HG02970 (cell line): ENCODE results near the gene SV2C.

Experiments used
- ATAC-seq: cut with Tn5 transposase; IDR thresholded peaks from one replicate; pipeline ENCODE4 v1.9.1; 2021; ENCODE audit warnings: mild to moderate bottlenecking, moderate library complexity, moderate number of reproducible peaks; ENCODE audit not compliant: unreplicated experiment, low FRiP score

SV2C gene

DNA sequence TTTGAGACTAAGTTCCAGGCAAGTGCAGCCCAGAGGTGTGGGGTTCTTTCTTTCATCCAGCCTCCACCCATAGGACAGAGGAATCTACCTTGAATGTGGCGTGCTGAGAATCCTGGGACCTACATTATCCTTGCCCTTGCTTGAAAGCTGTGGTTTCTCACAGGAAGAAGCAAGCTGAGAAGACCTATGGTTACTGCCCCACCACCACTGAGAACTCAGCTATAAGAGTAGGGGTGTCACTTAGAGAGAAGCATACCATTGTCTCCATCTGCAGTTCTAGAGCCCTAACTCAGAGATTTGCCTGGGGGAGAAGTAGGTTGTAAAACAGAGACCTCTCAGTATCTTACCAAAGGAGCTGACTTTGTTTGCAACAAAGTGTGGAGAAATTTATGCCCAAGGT lies 72.4 kb downstream of the SV2C start:
- no peak for ATAC-seq

DNA sequence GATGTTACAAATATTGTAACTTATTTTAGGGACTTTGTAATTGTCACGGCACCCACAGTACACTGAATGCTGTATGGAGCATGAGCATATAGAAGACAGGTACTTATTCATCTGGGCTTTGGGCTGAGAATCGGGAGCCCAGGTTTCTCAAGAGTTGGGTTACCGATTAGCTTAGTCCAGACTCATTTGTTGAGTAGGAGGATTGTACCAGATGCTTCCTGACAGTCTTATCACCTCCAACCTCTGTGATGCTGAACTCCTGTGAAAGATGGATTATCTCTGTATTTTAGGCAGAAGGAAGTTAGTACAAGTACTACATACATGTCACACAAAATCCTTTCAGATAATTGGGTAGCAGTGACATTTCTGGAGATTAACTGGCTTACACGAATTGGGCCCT lies 79.2 kb downstream of the SV2C start:
- no peak for ATAC-seq

DNA sequence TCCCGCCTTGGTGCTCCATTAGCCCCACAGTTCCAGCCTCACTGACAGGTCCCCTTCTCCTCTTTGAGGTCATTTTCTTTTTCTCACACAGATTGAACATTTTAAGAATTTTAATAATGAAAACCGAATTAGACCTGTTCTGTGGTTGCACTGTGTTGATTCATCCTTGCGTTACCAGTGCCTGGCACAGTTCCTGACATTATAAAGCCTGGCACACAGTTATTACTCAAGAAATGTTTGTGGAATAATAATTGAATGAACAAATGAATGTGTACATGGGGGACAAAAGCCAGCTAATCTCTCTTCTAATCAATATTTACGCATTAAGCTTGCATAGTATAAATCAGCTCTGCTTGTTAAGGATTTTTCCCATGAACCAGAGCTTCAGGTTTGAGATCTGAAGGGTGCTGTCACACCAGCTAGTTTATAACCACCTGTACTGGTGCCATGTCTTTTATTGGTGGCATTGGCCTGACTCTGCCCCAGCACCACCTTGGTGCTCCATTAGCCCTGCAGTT lies 80.0 kb downstream of the SV2C start:
- ATAC-seq: no peak

DNA sequence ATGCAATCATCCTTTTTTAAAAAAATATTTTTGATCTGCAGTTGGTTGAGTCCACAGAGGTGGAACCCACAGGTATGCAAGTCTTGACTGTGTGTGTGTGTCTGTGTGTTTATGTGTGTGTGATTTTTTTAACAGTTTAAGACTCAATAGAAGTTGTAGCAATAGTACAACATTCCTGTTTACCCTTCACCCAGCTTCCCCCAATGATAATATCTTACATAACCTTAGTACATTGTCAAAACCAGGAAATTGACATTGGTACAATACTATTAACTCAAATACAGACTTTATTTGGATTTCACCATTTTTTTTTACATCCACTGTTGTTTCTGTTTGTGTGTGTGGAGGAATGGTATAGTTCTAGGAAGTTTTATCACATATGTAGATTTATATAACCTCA lies 81.8 kb downstream of the SV2C start:
- ATAC-seq: no peak

DNA sequence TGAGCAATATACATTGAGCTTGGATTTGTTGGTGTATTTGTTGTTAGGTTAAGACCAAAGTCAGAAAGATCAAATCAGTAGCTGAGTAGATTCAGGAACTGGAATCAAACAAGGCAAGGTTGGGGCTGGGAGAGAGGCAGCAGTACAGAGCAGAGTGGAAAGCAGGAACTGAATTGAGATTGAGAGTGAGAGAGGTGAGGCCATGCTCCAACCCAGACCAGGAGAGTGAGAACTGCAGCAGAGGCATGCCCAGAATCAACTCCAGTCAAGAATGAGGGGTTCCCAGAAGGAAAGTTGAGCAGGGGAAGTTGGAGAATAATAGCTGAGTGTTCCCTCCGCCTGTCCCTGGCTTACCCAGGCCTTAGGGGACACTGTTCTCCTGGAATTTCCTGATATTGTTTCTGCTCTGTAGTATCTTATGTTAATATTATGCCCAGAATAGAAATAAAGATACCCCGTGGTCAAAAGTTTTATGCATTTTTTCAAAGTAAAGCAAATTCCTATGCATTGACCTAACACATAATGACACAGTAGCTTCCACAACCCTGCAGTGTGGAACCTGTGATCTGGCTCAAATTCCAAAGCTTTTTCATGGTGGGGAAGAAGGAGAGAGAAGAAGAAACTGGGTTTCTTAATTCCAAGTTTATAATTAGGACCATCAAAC lies 82.7 kb downstream of the SV2C start:
- ATAC-seq: no peak

DNA sequence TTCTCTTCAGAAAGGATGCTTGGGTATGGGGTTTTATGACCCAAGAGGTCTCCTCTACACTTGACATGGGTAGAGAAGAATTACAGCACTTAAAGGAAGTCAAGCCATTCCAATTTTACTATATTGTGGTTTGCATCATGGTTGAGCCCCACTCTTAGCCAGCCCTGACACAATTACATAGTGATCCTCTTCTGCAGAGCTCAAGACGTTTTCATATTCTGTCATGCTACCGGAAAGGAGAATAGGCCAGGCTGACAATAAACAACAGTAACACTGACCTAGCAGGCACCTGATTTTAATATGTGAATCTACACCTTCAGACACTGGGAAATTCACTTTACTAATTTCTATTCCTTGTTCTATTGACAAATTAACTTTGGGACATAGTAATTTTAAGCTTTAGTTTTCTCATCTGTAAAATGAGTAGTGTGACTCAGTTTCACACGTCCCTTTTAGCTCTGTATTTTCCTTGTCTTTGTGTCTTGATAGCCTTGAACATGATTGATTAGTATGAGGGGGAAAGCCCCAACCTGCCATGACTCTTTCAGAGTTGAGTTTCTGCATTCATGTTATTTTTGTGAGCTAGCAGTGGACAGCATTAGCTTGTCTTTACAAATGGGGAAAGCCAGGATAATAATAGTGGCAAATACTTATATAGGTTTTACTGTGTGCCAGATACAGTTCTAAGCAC lies 83.8 kb downstream of the SV2C start:
- ATAC-seq: no peak

DNA sequence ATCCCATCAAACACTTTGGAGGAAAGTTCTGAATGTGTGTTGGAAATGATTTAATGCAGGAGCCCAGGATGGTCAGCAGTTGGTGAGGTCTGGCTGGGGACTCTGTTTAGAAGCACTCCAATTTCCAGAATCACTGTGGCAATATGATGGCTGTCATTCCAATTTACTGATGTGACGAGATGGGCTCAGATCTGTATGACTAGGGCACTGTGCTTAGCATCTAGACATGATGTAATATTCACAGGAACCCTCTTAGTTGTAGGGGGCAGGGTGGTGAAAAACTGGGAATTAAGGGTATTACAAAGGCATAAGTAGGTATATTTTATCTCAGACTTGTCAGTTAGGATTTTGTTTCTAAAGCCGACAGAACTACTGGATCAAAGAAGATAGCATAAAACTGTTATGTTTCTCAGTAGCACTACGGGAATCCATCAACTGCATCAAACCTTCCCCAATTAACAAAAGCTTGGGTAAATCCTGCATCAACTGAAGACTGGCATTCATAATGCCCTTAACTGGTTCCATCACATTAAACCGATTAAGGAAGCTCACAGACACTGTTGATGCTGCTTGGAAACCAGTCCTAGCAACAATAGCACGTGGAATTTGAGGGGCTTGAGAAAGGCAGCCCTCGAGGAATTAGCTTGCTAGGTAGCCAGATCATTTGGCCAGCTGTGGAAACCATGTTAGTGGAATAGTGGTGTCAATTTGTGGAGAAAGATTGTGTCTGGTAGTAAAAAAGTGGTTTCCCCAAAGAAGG lies 86.1 kb downstream of the SV2C start:
- no peak for ATAC-seq

DNA sequence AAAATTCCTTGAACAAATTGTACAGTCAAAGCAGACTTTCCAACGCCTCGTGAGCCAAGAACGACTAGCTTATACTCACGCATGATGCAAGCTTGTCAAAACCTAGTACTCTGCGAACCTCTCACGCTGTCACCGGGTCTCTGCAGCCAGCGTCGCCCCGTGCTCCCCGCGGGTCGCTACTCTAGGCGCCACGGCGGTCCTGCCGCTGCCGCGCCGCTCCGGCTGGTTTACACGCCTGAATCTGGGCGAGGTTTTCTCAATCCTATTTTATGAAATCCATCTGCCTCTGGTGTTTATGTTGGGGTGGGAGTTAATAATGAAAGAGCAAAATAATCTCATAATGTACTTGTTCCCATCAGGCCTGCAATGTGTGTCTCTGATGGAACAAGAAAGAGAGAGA lies 90.9 kb downstream of the SV2C start:
- ATAC-seq: no peak

DNA sequence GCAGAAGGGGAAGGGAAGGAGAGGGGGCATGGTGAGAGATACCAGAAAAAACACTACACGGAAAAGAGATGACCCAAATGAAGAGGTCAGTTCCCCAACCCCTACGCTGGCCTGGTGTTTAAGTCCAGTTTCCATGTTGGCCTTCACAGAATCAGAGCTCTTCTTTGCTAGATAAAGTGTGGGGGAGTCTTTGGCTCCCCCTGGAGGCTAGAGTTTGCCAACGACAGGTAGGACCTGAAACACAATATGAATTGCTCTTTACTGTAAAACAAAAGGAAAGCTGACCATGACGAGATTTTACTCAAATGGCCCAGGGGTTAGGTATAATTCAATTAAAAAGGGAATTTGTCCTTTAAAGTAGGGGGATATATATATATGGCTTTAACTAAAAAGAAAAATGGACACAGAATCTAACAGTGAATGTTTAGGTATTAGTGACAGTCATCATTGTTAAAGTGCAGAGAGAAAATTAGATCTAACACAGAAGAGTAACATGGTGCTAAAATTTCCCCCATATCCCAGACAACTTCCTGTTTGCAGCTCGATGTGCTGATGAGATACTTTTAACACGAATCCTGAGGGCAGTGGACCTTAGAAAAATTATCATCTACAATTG lies 92.0 kb downstream of the SV2C start:
- no peak for ATAC-seq

DNA sequence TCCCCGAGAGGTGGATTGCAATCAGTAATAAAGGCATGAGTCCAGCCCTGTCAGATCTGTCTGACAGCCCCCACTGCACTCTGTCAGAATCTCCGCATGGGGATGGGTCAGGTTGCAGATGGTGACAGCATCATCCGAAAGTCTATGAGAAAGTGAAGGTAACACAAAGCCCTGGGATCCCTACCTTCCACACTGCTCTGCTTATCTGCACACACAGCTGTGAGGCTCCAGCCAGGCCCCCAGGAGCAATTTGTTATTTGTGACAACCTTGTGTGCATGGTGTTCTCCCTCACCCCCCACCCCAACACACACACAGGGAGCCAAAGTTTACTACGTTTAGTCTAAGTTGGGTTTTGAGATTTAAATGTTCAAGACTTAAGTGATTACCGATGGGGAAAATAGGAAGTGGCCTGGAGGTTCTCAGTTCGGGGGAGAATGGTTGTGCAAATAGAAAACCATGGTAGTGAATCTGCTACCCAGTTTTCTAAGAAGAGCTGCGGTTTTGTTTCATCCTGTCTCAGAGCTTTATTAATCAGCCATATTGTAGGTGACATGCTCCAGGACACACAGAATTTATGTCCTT lies 92.7 kb downstream of the SV2C start:
- peak; percentile 64 for ATAC-seq

DNA sequence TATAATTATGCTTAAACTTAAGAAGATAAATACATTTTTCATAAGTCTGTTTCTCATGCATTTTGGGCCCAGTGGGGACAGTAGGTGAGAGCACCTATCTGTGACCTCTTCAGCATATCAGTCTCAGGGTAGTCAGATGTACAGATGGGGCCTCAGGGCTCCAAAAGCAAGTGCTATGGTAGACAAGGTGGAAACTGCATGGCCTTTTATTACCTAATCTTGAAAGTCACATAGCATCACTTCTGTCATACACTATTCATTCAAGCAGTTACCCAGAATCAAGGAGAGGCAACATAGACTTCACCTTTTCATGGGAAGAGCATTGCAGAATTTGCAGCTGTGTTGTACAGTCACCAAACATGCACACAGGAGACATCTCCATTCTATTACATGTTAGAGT lies 94.8 kb downstream of the SV2C start:
- no peak for ATAC-seq

DNA sequence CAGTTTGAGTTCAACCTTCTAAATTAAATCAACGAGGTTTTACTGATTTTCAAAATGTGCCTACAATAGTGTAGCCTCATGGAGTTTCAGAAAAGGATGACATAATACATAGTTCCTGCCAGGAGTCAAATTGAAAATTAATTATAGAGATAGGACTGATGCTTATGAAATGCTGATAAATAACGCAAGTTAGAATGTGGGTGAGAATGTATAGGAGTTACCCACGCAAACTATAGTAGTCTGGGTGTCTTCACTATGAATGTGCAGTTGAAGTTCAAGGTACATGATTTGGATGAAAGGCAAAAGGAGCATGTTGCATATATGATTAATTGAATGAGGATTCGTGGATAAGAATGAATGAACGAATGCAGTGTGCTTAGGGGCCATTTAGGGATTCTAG lies 95.7 kb downstream of the SV2C start:
- no peak for ATAC-seq

DNA sequence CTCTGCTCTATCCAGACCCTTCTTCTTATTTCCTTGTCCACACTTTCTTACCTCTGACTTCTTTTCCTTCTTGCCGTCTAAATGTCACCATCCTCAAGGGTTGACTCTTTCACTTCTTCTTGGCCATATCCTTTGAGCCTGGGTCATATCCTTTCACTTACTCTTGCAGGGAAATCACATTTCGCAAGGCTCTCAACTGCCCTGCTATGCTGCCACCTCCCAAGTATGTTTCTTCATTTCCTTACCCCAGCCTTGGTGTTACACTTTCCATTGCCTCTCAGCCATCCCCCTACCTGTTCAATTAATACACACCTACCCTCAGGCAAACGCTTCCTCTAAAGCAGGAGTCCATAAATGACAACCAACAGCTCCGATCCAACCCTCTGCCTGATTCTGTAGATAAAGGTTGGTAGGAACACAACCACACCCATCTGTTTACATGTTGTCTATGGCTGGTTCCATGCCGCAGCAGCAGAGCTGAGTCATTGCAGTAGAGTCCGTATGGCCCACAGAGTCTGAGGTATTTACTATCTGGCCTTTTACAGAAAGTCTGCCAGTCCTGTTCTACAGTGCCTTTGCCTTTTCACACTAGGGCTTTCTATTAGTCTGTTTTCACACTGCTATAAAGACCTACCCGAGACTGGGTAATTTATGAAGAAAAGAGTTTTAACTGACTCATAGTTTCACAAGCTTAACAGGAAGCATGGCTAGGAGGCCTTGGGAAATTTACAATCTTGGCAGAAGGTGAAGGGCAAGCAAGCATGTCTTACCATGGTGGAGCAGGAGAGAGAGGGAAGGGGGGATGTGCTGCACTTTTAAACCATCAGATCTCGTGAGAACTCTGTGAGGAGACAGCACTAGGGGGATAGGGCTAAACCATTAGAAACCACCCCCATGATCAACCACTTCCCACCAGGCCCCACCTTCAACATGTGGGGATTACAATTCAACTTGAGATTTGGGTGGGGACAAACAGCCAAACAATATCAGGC lies 97.9 kb downstream of the SV2C start:
- no peak for ATAC-seq

DNA sequence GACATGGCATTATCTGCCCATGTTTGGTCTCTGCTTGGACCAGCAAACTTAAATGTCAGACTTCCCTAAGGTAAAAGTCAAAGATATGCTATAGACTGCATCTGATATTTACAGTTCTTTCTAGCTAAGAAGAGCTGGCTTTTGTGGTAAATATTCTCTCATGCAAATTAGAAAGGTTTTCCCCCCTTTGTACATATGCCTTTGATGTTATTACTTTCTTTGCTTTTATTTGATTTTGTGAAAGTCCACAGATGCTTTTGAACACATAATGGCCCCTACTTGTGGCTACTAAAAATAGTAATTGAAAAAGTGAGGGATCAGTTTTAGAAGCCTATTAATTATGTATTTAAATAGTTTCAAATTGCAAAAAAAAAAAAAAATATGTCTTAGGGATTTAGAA lies 104.2 kb downstream of the SV2C start:
- no peak for ATAC-seq

DNA sequence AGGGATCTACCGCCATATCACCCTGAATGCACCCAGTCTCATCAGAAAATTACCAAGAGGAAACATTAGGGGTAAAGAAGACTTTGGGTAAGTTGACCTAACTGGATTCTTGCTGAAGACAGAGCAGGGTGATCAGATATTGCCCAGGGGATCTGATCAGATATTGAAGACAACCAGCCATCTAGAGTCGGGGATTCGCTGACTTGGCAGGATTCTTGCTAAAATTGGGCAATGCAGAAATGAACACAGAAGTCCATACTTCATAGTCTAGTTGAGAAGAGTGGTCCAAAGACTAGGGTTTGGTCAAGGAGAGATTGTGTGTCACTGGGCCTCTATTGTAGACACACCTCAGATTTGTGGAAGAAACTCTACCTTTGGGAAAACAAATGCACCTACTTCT lies 107.2 kb downstream of the SV2C start:
- ATAC-seq: no peak

DNA sequence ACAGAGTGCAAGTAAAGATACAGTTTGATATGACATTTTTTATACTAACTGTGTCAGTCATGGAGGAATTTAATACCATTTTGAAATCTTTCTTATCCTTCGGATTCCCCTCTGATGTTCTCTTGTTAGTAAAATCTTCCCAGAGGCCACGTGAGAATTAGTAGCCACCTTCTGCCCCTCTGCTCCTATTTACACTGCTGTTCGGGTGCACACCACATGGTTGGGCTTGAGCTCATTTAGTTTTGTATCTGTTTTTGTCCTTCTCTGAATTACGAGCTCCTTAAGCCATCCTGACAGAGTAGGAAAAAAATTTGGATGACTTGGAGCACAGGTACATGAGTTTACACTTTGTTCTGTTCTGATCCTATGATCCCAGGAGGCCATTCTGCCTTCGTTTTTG lies 109.7 kb downstream of the SV2C start:
- ATAC-seq: no peak

DNA sequence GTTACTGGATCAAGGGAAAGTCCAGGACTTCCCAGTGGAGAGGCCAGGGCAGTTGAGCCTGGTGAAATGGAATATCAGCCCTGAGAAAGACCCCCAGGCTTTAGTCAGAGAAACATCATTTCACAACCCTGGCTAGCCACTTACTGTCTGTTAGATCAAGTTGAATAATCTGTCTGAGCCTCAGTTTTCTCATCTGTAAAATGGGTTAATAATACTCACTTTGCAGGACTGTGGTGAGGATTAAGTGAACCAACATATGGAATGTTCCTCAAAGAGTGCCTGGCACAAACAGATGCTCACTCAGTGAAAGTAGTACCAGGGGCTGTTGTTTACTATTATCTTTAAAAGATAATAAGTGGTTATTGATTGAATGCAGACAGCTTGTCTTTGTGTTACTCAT lies 110.5 kb downstream of the SV2C start:
- ATAC-seq: no peak

DNA sequence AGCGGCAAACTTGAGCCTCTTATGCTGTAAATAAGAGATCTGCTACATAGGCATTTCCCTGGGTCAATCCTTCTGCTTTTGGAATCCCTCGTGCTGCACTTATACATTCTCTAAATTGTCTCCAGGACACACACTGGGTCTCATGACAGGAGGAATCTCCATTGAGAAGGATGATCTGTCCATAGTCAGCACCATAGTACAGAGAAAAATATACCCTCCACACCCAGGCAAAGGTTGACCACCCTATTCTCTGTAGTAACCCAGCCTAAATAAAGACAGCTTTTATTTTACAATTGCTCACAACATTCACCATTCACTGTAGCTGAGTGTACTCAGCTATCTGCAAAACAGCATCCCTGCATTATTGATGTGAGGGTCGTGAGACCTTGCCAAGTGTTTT lies 111.2 kb downstream of the SV2C start:
- ATAC-seq: no peak

DNA sequence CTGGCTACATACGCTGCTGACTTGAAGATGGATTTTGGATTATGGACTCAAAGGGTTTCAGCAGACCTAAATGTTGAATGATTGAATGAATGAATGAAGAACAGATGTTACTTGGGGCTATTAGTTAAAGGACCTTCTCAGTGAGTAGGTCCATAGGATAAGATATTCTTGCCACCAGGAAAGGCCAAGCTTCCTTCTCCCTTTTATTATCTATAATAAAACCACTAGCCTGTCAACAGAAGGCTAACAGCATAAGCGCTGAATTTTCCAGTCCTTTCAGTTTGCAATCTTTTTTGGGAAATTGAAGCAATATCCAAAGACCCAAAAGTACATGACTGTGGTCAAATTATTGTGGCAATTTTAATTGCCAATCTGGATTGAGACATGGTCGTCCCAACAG lies 113.3 kb downstream of the SV2C start:
- no peak for ATAC-seq
